ENCODE measurements around the gene ID4.

- no peak for TF ChIP-seq CTCF (IDR thresholded peaks at IDR 0.05)
- no peak for TF ChIP-seq POLR2A (IDR thresholded peaks at IDR 0.05)
Observed at GRCh38 chr6:19818805-19819204, 18.4 kb upstream of the ID4 start.
